GM15510 (cell line): ENCODE data around the gene RRP15.

Source experiments
- POLR2A ChIP-seq: IDR thresholded peaks from 3 replicates; pipeline ENCODE4 v1.6.1; 2011; ENCODE audit warnings: borderline replicate concordance; ENCODE audit not compliant: insufficient read length; ENCODE audit errors: extremely low read depth

RRP15 gene

DNA sequence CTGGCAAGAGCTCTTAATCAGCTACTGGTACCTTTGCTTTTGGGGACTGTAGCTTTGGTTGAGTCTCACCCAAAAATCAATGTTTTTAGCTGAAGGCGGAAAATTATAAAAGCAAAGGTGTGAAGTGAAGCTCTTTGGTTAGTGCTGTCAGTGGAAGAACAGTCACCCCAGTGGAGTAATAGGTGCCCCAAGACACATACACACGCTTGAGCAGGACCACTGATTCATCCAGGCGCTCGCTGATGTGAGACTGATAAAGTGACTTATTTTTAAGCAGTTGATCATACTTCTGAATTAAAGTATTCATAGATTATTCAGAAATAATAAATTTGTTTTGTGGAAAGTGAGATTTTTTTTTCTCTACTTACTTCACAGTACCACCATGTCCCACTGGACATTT lies 97.2 kb downstream of the RRP15 start:
- TF ChIP-seq POLR2A: no peak

DNA sequence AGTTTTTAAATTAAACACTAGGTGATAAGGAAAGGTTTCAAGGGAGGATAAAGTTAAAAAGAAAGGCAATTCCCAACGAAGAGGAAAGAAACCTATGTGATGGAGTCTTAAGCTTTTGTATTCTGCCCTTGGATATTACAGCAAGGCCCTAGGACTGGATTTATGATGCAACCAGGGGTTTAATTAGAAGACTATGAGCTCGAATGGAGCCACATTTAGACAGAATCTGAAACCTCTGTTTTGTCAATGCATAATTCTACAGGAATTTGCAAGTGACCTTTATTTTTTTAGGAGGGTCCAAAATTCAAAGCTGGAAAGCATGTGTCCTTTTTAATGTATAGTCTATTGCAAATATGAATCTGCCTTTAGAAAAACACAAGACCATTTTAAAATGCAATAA lies 98.0 kb downstream of the RRP15 start:
- TF ChIP-seq POLR2A: no peak

DNA sequence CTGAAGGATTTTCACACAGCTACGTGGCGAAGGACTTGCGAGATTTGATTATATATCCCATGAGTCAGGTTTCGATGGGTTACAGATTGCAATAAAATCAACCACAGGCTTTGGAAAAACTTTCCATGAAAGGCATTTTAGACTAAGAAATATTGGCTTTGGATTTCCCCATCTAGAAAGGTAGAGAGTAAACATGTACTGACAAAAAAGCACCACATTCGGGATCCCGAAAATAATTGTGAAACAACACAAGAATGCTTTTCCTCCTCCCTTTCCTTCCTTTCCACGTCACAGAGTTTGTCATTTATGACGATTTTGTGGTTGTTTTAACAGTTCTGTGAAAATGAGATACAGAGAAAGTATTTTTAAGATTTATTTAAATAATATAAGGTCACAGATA lies 98.6 kb downstream of the RRP15 start:
- TF ChIP-seq POLR2A: no peak

DNA sequence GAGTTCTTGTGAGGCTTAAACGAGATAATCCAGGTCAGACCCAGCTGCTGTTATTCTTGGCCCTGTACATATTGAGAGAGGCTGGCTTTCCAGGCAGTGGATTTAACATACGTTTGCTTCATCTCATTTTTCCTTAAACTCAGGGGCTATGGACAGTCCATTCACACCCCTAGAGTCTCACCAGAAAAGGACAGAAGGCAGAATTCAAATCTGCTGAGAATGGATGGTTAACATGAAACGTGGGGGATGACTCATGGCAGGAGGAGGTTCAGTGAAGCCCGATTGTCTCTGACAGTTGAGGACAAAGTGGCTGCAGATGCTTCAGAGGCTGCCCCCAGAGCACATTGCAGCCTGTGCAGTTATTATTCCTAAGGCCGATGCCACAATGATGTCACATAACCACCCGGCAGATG lies 99.5 kb downstream of the RRP15 start:
- TF ChIP-seq POLR2A: no peak
